ENCODE data around the gene ZNHIT2. TPM values are rescaled to one million over a fixed set of nuclear protein-coding genes. Genes with fewer than 3 reads are reported as not detected.

ZNHIT2 gene
- total and polyA plus RNA-seq, 2 of the 13 experiments (the other 11 are each of a cell fraction or from before 2014, with no cell fraction given) = 1.1 to 6.5 TPM

DNA sequence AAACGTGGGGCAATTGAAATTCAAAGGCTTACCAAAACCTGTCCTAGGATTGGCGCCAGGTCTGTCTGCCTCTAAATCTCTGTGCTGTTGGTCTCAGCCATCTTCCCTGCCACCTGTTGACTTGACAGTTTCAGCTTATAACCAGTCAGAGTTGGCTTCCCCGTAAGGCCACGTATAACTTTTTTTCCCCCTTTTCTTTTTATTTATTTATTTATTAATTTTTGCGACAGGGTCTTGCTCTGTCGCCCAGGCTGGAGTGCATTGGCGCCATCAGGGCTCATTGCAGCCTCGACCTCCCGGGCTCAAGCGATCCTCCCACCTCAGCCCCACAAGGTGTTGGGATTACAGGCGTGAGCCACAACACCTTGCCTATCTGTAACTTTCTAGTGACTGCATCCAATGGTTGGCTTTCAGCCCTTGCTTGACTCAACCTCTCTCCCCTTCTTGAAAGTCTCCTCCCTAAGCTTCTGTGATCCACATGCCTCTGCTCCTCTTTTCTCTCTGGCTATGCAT is 18.2 kb upstream of the ZNHIT2 start:
- Histone ChIP-seq H3K79me2 (ENCODE audit: insufficient read depth, low read length) (peaks cover 26% of the 10 kb centered on the region), H3K4me1 (ENCODE audit: insufficient read depth, low read length) (peaks cover 28% of the 10 kb centered on the region), H3K36me3 (replicated peaks in 1 of 2; ENCODE audit: control insufficient read depth in 1 of 2, insufficient read depth in 2 of 2, low read length in 2 of 2) (peaks cover 14 to 24% of the 10 kb centered on the region in 2 experiments), H3K4me2 (ENCODE audit: low read depth, low read length) (peak overlapping the region; percentile 92), H3K9ac (ENCODE audit: insufficient read depth, low read depth, low read length) (peak overlapping the region; percentile 96), H2AFZ (ENCODE audit: low read length) (no peak overlapping the region), H3K27ac (ENCODE audit: extremely low read length, insufficient read depth, low read length) (peak overlapping the region; percentile 96), H3K9me3 (ENCODE audit: low read length) (no peaks in the 10 kb centered on the region), H3K27me3 (ENCODE audit: control insufficient read depth in 1 of 2, insufficient read depth in 2 of 2, low read length in 2 of 2) (no peaks in the 10 kb centered on the region; a peak in 1 of 5 replicates), H3K4me3 (replicated peaks in 1 of 3; ENCODE audit: insufficient read depth in 1 of 3, low read depth in 2 of 3, low read length in 3 of 3) (peak overlapping the region; percentile 47 to 92 (median 57)), H4K20me1 (ENCODE audit: insufficient read depth, low read length) (peaks cover 17% of the 10 kb centered on the region)
- DNase-seq (ENCODE audit: low spot score) (no peak), ATAC-seq (no peak), FAIRE-seq (no peak)
- ChIA-PET CTCF (ENCODE audit: low intra/inter-chr PET ratio, low total read pairs) (no interaction called here), POLR2A (interaction anchor here (0.6 to 5.1 kb wide), 38 partner anchors 9 to 357 kb away, joined by 3 to 105 read pairs (median 5); partner anchors contain the start of genes ARL2, CAPN1, CDC42EP2 and FAU)
- TF ChIP-seq MIXL1 (CRISPR knock-in tag; IDR thresholded peaks at IDR 0.05) = no peak
- 0 out of 2 replicates have a peak, but pooled peaks have one; percentile 12 for TF ChIP-seq ZXDC (CRISPR knock-in tag; IDR thresholded peaks at IDR 0.05)
- no peak for TF ChIP-seq MBNL3 (CRISPR knock-in tag; conservative IDR thresholded peaks at IDR 0.05)
- 0 out of 2 replicates have a peak, but pooled peaks have one; percentile 21 for TF ChIP-seq PHF20 (CRISPR knock-in tag; IDR thresholded peaks at IDR 0.05)
- 0 out of 2 replicates have a peak, but pooled peaks have one; percentile 10 for TF ChIP-seq REPIN1 (CRISPR knock-in tag; IDR thresholded peaks at IDR 0.05; ENCODE audit: borderline replicate concordance, low read depth)
- TF ChIP-seq PLSCR1 (CRISPR knock-in tag; IDR thresholded peaks at IDR 0.05; ENCODE audit: borderline replicate concordance) = no peak
- no peak for TF ChIP-seq PRPF4 (IDR thresholded peaks at IDR 0.05; ENCODE audit: low read depth, low read length, poor library complexity, severe bottlenecking)
- 0 out of 2 replicates have a peak, but pooled peaks have one; percentile 8 for TF ChIP-seq ZNF431 (CRISPR knock-in tag; IDR thresholded peaks at IDR 0.05; ENCODE audit: borderline replicate concordance, low read depth)
- 0 out of 2 replicates have a peak, but pooled peaks have one; percentile 25 for TF ChIP-seq SALL2 (CRISPR knock-in tag; IDR thresholded peaks at IDR 0.05)
- no peak for TF ChIP-seq DZIP1 (CRISPR knock-in tag; IDR thresholded peaks at IDR 0.05)
- 86% methylated on average over 11 of the region's 11 CpGs for WGBS (ENCODE audit: low lambda C conversion rate)
- intact Hi-C loops (cut with micrococcal nuclease; ENCODE audit: unreplicated experiment) = loop anchor here (1.0 kb wide), 2 partner anchors 31 to 46 kb away; partner anchors contain the start of gene CAPN1
- BruUV-seq (replicated peaks) = no TSS peak
- in situ Hi-C loops (cut with HindIII; ENCODE audit: extremely low pct_ligation_motif_present, low pct_unique_long_range_greater_than_20kb) = no loop called here
